Activated CD4-positive, alpha-beta T cell treated with anti-CD3 and anti-CD28 coated beads, Interleukin-10, Interleukin-2, amounts not matched to agents 100 ng/mL and 50 ng/mL, durations not matched to agents 16 hours and 8 hours (primary cell): ENCODE results near the gene OPRM1.
"Not testable (repeated sequence)": the region's sequence is repeated elsewhere in the genome, so short reads cannot be mapped to it uniquely, and the experiment has no call there.

Experiments used
- DNase-seq: peaks from one replicate; pipeline ENCODE4 v3.0.0-alpha.2; 2020

OPRM1 gene

DNA sequence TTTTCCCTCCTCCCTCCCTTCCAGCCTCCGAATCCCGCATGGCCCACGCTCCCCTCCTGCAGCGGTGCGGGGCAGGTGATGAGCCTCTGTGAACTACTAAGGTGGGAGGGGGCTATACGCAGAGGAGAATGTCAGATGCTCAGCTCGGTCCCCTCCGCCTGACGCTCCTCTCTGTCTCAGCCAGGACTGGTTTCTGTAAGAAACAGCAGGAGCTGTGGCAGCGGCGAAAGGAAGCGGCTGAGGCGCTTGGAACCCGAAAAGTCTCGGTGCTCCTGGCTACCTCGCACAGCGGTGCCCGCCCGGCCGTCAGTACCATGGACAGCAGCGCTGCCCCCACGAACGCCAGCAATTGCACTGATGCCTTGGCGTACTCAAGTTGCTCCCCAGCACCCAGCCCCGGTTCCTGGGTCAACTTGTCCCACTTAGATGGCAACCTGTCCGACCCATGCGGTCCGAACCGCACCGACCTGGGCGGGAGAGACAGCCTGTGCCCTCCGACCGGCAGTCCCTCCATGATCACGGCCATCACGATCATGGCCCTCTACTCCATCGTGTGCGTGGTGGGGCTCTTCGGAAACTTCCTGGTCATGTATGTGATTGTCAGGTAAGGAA, at the start of gene OPRM1:
TSS of gene OPRM1 (plus strand) at position 10 of the 612 bp plus-strand sequence. CDS start at position 315, 305 bp downstream.
- peak; percentile 32 for DNase-seq

DNA sequence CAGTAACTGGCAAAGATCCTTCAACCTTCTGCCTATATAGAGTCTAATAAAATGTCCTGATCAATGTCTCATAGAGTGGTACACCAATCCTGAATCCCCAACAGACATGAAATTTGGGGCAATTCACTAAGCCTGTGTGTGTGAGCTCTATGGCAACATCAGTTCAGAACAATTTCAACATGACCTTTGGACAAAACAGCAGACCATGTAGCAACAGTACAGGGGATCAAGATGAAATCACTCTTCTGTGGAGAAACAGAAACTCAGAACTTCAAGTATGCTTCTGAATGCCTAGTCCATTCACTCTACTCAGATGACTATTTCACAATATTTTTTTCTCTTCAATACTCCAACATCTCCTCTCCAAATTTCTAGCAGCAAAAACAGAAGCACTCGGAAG, 49.1 kb upstream of the OPRM1 start:
- DNase-seq = no peak

DNA sequence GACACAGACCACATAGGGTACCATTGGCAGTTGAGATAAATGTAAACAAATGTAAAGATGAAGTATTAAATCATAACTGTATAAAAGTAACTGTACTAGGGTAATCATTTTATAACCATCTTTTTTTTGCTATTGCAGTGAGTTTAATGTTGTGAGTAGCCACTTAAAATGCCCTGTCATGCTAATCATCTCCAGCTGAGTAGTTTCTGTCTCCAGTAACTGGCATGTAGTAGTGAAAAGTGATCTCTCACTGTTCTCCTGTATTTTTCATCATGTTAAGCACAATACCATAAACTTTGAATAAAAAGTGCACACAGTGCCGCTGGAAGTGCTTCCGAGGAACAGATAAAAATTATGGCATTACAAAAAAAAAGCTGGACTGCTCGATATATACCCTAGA, 45.0 kb upstream of the OPRM1 start:
- no peak for DNase-seq

DNA sequence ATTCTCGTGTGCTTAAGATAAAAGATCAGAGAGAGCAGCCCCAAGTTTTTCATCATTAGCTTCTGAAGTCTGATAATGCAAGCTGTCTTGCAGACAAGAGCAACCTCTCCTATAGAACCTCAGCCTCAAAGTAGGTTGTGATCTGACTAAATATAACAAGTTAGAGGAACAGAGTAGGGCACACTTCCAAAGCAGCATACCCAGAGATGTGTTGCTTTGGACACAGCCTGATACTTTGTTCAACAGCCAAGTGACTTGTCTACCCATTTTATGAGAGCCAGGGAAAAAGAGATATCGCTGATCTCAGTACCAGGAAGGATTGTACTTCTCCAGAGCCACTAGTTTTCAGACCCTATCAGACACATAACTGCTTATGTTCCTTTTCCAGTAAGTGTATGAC, 44.2 kb upstream of the OPRM1 start:
- no peak for DNase-seq

DNA sequence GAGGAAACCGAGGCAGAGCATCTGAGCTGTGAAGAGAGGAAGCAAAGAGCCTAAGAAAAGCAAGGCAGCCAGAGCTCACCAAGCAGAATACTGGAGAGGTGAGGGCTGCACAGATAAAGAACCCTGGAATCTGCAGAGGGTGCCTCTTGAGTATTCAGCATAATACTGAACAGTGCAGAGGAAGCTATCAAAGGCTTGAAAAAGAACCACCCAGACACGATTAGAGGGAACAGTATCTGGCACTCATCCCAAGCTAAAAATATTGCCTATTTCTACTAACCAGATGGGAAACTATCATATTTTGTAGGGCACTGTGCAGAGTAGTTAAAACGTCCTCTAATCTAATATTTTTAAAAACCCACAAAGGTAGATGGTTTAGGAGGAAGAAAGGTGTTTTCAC, 41.8 kb upstream of the OPRM1 start:
- DNase-seq = no peak

DNA sequence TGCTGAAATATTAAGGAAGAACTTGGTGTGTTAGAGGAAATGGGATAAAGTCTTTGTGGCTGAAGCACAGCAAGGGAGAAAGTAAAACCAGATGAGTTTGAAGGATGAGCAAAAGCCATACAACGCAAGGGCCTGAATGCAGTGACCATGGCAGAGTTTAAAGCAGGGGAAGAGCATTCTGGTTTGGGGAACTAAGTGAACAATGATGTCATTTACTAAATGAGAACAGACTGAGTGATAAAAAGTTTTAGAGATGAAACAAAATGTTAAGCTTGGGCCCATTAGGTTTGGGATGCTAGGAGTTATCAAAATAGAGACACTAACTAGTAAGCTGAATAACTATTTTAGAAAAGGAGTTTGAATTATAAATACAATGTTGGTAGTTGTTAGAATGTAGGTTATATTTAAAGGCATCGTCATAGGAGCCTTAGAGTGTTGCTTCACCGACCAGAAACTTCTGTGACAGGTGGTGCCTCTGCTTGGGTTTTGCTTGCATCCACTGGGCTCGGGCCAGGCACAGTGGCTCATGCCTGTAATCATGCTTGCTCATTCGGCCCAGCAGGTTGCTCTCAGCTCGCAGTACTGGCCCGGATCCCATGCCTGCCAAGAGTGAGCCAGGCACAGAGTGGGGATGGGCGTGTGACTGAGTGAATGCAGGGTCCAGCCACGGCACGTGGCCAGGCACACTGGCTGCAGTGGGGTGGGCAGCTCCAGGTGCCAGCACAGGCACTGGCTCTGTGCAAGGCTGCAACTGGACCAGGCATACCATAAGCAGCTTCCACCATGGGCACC, 37.4 kb upstream of the OPRM1 start:
- no peak for DNase-seq

DNA sequence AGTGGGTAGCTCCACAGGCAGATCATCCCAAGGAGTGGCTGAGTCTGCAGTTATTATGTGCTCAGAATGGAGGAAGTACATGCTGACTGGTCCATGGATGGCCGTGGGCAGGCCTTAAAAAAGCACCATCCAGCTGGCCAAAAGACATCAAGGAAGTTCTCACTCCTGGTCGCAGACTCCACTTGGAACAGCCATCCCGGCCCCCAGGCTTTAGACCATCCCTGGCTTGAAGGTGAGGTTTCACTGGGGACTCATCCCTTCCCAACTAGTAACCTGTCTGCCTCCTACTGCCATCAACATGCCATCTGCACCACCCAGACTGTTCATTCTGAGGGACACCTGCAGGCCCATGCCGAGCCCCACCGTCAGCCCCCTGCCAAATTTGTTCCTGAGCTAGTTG, 36.1 kb upstream of the OPRM1 start:
- no peak for DNase-seq

DNA sequence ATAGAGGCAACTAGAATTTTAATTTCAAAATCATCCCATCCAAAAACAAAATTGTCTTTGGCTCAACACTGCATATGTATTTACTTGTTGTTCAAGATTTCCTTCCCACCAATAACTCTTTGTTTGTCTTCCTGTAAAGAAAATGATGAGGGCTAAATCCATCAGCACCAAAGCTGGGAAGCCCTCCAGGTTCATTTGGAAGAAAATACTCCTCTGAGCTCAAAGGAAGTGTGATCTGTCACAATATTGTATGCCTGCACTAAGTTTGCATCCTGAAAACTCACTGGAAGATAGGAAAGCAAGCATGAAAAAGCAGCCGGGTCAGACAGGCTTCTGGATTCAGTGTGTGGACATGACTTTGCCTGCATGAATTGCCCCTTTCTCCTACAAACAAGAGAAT, 28.7 kb upstream of the OPRM1 start:
- DNase-seq = no peak

DNA sequence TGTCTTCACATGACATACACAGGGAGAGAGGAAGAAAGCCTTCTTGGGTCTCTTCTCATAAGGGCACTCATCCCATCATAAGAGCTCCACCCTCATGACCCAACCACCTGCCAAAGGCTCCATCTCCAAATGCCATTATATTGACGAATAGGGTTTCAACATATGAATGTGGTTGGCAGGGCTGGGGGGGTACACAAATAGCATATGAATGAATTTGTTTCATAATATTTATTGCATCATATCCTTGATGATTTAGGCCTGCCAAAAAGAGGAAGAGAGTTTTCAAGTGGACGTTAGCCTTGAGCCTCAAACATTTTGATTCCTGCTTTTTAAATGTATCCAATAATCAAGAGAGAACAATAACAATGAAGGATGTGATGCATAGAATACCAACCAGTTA, 26.2 kb upstream of the OPRM1 start:
- no peak for DNase-seq

DNA sequence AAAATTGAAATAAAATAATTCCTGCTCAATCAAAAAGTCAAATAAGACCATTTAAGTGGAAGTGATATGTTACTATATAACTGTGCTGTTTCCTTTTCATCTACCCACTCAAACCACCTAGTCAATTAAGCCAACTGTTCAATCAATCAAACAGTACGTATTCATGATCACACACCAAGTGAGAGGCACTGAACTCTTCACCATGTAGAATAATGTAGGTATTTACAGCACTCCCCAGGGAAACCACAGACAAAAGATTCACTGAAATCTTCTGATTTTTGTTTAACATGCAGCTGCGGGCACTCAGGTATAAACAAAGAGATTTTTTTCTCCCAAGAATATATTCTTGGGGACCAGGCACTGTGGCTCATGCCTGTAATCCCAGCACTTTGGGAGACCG, 21.3 kb upstream of the OPRM1 start:
- no peak for DNase-seq

DNA sequence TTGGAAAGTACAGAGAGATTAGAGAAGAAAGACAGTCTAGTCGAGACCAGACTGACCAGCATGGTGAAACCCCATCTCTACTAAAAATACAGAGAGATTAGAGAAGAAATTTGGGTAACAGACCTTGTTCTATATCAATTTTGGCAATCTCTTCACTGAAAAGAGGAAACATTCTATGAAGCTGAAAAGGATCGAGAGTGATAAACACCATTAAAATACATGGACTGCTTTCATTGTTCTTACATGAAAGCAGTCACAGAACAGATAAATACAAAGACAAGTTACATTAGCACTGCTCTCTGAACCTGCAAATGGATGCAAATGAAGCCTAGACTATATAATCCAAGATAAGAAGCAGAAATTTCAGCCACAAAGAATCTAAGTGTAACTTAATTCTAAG, 8.4 kb upstream of the OPRM1 start:
- no peak for DNase-seq

DNA sequence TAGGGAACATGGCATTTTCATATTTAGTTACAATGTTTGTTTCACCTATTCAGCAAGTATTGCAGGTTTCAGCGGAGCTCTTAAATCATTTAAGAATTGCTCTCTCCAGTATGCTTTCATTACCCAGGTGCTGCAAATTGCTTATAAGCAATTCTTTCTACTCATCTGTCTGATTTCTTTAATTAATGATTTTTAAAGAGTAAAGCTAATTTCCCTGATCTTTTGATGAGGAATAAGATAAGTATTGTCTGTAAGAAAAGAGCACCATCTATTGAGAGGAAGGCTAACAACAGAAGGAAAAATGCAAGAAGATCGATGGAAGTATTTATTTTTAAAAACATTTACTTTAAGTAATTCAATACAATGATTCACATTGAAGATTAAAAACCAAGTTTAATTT, 2.0 kb downstream of the OPRM1 start:
- DNase-seq = no peak

DNA sequence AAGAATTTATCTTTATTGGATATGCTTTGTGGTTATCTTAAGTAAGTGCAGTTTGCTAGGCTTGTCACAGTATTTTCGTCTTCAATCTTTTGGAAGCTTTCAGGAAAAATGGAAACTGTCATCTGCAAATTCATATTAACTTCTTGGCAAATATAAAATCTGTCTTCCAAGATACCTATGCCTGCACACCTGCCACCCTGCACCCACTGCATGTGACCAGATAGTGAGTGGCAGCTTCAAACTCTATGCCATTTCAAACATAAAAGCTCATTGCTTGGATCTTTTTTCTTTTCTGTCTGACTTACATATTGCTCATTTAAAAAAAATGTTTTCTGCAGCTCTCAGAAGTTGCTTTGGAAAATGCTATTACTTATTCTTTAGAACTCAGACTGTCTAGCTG, 14.1 kb downstream of the OPRM1 start:
- DNase-seq = no peak

DNA sequence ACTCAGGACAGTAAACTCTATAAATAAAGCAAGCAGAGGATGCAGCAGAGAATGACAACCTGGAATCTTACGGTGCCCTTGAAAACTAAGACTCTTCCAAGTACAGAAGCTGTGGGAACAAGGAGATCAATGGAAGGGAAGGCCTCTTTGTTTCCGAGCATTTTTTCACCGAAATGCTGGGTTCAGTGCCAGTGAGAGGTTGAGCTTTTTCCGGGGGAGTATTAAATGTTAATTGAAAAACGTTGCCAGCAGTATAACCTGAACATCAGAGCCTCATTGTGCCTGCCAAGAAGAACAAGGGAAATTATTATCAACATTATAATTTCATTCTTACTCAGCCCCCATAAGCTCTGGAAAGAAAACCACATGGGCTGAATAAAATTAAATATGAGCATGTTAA, 17.5 kb downstream of the OPRM1 start:
- no peak for DNase-seq

DNA sequence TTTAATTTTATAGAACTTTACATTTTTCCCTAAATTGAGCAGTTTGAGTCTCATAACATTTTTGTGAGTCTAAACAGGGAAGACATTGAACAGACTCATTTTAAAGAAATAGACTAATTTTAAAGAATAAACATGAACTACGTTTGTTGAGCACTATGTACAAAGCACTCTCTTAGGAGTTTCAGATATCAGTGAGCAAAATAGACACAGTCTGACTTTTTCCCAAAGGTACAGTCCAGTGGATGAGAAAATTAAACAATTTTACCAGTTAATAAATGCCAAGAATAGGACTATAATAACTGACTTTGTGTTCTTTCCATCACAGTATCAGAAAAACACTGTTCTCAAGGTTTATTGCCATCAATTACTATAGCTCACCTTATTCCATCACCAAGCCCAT, 18.1 kb downstream of the OPRM1 start:
- no peak for DNase-seq

DNA sequence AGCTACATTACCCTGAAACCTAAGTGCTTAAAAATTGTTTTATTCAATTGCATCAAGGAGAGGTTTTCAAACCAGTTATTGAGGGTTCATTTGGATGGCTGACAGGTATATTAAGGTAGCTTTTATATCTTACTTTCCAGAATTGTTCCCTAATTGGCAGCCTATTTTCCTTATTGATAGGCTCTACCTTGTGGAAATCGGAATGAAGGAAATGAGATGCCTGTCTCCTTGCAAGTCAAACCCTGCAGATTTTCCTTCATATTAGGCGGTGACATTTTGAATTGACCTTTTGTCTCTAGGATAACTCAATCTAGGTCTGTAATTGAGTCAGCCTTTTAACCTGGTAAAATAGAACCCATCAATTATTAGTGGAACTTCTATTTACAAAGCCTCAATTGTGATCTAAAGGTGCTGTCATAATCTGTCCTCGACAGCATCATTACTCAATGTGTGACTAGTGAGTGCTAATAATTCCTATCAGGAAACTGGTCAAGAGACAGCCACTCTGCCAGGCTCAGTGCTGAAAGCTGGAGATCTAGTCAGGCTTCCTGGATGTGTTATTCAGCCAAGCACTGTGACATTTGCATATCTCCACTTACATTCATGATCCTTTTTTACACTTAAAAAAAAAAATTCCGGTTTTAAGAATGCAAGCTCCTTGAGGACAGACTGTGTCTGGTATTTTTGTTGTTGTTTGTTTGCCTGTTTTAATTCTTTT, 20.1 kb downstream of the OPRM1 start:
- DNase-seq = no peak

DNA sequence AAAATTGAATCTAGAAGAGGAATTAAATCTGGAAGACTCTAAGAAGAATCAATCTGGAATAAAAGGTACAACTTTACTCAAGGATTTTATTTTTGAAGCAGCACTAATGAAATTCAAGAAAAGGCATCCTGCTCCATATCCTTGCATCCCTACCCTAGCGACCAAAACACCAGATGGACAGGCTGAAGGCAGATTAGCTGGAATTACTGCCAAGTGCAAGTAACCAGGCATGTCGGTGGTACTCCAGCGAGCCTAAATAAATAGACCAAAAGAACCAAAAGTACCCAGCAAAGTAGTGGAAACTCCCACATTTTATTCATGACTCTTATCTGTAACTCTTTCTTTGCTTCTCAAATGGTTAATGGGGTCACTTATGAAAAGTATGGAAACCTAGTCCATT, 21.0 kb downstream of the OPRM1 start:
- no peak for DNase-seq

DNA sequence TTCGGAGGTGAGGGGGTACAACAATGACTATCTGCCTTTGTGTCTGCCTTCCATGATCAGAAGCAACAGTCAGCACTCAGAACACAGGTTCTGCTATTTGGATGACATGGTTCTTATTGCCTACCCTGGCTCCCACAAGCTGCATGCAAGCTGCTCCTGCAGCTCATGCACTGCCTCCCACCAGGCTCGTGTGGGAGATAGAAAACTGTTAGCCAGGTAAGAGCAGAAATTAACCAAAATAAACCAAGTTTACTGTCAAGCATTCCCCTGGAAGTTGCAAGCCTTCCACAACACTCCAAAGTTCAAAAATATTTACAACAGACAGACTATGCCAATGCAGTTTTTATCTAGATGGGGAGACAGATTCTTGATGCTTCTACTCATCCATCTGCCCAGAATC, 31.0 kb downstream of the OPRM1 start:
- no peak for DNase-seq

DNA sequence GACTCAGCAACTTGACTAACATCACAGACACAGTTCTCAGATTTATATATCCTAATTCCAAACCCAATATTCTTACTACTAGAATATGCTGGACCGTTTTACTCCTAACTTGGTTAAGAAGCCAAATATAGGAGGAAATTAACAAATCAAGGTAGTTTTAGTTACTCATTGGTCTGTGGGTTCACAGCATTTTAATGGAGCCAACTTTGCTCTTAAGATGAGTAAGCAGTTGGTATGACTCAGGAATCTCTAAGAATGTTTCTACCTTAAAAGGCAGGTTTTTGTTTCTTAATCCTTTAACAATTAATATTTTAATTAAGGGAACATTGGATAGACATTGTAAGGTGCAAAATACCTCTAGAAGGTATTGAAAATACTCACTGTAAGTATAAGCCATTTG, 31.6 kb downstream of the OPRM1 start:
- DNase-seq = peak; percentile 2

DNA sequence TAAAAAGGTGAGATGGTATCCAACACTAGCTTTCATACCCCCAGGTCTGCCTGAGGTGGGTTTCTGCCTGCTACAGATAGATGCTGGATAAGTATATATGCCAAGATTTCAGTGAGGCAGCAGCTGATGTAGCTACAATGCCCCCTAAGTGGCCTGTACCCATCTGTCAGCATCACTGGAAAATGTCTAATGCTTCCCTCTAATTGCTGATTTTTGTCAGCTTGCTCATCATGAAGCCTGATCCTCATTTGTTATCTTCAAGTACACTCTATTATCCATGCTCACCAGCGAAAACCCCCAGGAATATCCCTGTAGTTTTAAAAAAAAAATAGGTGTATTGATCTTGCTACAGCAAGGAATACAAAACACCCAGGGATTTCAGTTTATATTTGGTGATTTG, 32.2 kb downstream of the OPRM1 start:
- DNase-seq = no peak

DNA sequence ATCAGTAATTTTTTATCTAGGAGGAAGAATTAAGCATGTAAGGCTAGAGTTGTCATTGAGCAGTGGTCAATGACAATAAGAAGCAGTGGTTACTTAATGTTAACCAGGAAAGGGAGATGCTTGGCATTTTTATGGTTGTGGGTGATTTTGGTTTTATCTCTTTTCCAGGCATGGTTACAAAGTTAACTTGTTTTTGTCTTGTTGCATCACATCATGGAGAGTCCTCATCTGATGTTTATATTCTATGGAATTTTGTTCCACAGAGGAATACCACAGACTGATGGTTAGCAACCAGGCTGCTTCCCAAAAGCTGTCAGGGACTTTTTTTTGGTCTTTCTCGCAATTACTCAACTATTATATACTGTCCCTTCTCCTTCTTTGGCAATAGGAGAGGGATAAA, 32.7 kb downstream of the OPRM1 start:
- no peak for DNase-seq

DNA sequence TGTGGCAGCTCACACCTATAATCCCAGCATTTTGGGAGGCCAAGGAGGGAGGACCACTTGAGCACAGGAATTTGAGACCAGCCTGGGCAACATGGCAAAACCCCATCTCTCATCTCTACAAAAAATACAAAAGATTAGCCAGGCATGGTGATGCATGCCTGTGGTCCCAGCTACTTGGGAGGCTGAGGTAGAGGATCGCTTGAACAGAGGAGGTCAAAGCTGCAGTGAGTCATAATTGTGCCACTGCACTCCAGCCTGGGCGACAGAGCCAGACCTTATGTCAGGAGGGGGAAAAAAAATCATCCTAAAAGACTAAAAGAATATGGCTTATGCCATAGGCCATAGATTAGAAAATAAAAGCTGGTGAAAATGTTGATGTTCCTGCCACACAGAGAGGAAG, 39.6 kb downstream of the OPRM1 start:
- DNase-seq = not testable (repeated sequence)

DNA sequence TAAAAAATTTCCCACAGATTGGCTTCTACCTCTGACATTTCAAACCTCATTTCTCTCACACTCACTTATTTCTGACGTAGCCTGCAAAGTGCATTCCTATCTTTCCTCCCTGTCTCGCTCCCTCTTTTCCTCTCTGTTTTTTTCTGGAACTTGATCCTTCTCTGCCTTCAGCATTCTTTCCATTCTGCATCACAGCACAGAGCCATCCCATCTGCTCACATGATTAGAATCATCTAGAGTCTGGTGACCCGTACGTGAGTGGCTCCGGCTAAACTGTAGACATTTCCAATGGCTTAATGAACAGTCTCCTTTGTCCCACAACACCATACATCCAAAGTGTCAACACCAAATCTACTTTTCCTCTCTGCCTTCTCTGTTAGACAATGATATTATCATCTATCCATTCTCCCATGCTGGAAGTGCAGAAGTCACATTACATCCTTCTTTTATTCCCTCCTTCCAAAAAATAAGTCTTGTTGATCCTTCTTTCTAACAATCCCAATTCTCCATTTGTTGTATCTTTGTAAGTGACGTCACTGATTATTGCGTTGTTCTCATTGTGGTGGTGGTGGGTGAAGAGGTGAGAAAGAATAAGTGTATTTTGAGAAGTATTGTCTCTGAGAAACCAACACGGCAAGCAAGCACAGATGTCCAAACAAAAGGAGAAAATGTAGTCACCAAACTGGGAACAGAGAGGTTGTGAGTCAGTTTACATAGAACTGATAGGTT, 41.6 kb downstream of the OPRM1 start:
- DNase-seq = no peak

DNA sequence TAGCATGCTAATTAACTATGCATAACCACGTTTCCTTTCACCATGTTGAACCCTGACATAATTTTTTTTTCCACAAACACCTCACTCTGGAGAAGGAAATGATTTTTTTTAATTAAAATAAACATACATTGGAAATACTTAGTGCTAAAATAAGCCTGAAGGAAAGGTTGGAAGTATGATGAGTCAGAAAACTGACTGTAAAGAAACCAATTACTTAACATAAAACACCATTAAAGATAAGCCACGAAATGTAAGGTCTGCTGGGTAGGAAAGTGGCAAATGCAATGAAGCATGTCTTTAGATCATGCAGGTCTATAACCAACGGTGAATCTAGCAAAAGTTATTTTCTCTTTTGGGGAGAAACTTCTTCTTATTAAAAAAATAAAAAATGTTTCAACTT, 47.5 kb downstream of the OPRM1 start:
- no peak for DNase-seq
